Duodenal mucosa (tissue), 2 donors: ENCODE results near the gene SSBP3.
"Not testable (repeated sequence)": the region's sequence is repeated elsewhere in the genome, so short reads cannot be mapped to it uniquely, and the experiment has no call there.

Experiments
- H3K27ac ChIP-seq: one replicate; pipeline ENCODE4 v1.7.0; 2013; ENCODE audit warnings: low read depth, low read length
- H3K27me3 ChIP-seq, 2 donors: one replicate each; pipeline ENCODE4 v1.7.0; 2013; ENCODE audit warnings: low read length in 2 of 2, control low read depth in 1 of 2; ENCODE audit not compliant: insufficient read depth in 2 of 2, control insufficient read depth in 1 of 2
- H3K36me3 ChIP-seq, 2 donors: one replicate each; pipeline ENCODE4 v1.7.0; 2013; ENCODE audit warnings: low read length in 2 of 2, control low read depth in 1 of 2; ENCODE audit not compliant: insufficient read depth in 2 of 2, control insufficient read depth in 1 of 2
- H3K4me1 ChIP-seq, 2 donors: one replicate each; pipeline ENCODE4 v1.7.0; 2013; ENCODE audit warnings: low read length in 2 of 2, control low read depth in 1 of 2; ENCODE audit not compliant: insufficient read depth in 2 of 2, control insufficient read depth in 1 of 2
- H3K4me3 ChIP-seq, 2 donors: one replicate each; pipeline ENCODE4 v1.7.0; 2013; ENCODE audit warnings: low read length in 2 of 2, low read depth in 1 of 2
- H3K9ac ChIP-seq, 2 donors: one replicate each; pipeline ENCODE4 v1.7.0; 2013; ENCODE audit warnings: low read length in 2 of 2, low read depth in 1 of 2
- H3K9me3 ChIP-seq, 2 donors: one replicate each; pipeline ENCODE4 v1.7.0; 2013; ENCODE audit warnings: low read length in 2 of 2, control low read depth in 1 of 2; ENCODE audit not compliant: control insufficient read depth in 1 of 2

SSBP3 gene

GRCh38 chr1:54406339-54407153, at the start of gene SSBP3:
Gene SSBP3, minus strand, starts transcription at chr1:54406394.
- Histone ChIP-seq H3K27me3 (no peaks in the 10 kb centered on the region), H3K4me3 (peak within 1 kb of the TSS; percentile 88 to 93), H3K9ac (peak within 1 kb of the TSS; percentile 71 to 76), H3K4me1 (peaks cover 61 to 64% of the 10 kb centered on the region in 2 donors), H3K27ac (peak within 1 kb of the TSS; percentile 92), H3K36me3 (peaks cover 7 to 14% of the 10 kb centered on the region in 2 donors), H3K9me3 (no peaks in the 10 kb centered on the region)

DNA sequence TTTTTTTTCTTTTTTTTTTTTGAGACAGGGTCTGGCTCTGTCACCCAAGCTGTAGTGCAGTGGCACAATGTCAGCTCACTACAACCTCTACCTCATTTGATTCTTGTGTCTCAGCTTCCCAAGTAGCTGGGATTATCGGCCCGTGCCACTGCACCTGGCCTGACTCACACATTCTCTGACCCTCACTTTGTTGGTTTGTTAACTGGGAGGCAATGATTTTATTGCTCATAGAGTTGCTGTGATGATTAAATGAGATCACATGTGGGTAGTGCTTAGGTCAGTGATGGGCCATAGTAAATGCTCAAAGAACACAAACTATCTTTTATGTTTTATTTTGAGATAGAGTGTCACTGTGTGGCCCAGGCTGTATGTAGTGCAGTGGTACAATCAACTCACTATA, 47.3 kb upstream of the SSBP3 start:
- H3K36me3 ChIP-seq, result no peaks in the 10 kb centered on the region
- no peaks in the 10 kb centered on the region for H3K4me1 ChIP-seq
- no peak overlapping the region for H3K9ac ChIP-seq
- no peak overlapping the region for H3K27ac ChIP-seq
- H3K9me3 ChIP-seq, result no peaks in the 10 kb centered on the region
- no peaks in the 10 kb centered on the region for H3K27me3 ChIP-seq
- H3K4me3 ChIP-seq, result no peak overlapping the region

- H3K27ac ChIP-seq, result no peak overlapping the region
- H3K36me3 ChIP-seq, result no peaks in the 10 kb centered on the region
- H3K27me3 ChIP-seq, result no peaks in the 10 kb centered on the region
- H3K4me3 ChIP-seq, result no peak overlapping the region
- no peak overlapping the region for H3K9ac ChIP-seq
- H3K4me1 ChIP-seq, result no peaks in the 10 kb centered on the region
- H3K9me3 ChIP-seq, result no peaks in the 10 kb centered on the region
Measured at GRCh38 chr1:54453022-54453421, 46.8 kb upstream of the SSBP3 start.

- H3K9ac ChIP-seq, H3K4me3 ChIP-seq, H3K27me3 ChIP-seq, H3K27ac ChIP-seq, H3K9me3 ChIP-seq, H3K4me1 ChIP-seq, H3K36me3 ChIP-seq: not testable (repeated sequence)
Measured at GRCh38 chr1:54449431-54449830, 43.2 kb upstream of the SSBP3 start.

DNA sequence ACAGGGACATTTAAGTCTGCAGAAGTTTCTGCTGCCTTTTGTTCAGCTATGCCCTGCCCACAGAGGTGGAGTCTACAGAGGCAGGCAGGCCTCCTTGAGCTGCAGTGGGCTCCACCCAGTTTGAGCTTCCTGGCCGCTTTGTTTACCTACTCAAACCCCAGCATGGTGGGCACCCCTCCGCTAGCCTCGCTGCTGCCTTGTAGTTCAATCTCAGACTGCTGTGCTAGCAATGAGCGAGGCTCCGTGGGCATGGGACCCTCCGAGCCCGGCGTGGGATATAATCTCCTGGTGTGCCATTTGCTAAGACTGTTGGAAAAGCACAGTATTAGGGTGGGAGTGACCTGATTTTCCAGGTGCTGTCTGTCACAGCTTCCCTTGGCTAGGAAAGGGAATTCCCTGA, 42.6 kb upstream of the SSBP3 start:
- H3K36me3 ChIP-seq, H3K9me3 ChIP-seq, H3K27ac ChIP-seq, H3K4me1 ChIP-seq, H3K4me3 ChIP-seq, H3K9ac ChIP-seq, H3K27me3 ChIP-seq: not testable (repeated sequence)

- H3K9ac ChIP-seq, result not testable (repeated sequence)
Measured at GRCh38 chr1:54447081-54447480, 40.9 kb upstream of the SSBP3 start.

DNA sequence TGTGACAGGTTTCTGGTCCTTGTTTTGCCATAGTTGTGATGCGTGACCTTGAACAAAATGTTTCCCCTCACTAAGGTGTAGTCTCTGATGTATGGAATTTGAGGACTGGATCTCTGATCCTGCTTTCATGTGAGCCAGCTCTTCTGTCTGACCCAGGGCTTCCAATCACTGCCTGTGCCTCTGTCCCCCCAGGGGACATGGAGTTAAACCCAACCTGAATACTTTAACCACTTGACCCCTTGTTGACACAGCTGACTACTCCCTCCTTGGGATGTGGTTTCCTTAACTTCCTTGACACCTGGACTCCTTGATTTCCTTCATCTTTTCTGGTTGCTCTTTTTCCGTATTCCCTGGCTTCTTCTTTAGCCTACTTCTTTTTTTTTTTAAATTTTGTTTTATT, 36.0 kb upstream of the SSBP3 start:
- Histone ChIP-seq H3K27me3 (no peaks in the 10 kb centered on the region), H3K4me3 (no peak overlapping the region), H3K36me3 (no peaks in the 10 kb centered on the region), H3K9me3 (no peaks in the 10 kb centered on the region), H3K4me1 (no peaks in the 10 kb centered on the region), H3K9ac (no peak overlapping the region), H3K27ac (no peak overlapping the region)

More at GRCh38 chr1:54447081-54447480, 40.9 kb upstream of the SSBP3 start:
- not testable (repeated sequence) for H3K36me3 ChIP-seq, H3K27ac ChIP-seq, H3K9me3 ChIP-seq, H3K4me3 ChIP-seq, H3K27me3 ChIP-seq, H3K4me1 ChIP-seq

DNA sequence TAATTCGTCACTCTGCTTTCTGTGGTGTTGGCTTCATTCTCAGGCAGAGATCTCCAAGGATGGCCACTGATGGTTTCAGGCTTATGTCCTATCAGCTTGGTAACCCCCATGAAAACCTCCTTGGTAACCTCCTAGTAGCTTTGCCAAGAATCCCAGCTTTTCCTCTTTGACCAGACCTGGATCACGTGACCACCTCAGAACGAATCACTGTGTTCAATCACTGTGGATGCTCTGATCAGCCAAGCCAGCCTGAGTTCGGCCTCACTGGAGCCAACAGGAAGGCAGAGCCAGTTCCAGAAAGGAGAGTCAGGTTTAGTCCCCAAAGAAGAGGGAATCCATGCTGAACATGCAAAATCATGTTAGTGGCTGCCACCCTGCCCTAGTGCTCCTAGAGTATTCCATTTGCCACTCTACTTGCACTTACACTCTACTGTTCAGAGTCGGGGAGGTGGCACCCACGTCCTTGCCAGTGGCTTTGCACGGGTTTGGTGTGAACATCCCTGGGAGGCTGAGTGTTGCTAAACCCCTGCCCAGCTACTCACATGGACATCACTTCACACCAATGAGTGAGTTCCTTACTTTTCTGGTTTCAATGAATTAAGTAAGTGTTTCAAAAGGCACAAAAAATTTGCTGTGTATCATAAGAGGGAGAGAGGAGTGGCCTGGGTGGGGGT, 33.5 kb upstream of the SSBP3 start:
- no peaks in the 10 kb centered on the region for H3K4me1 ChIP-seq
- no peak overlapping the region for H3K9ac ChIP-seq
- no peaks in the 10 kb centered on the region for H3K36me3 ChIP-seq
- H3K27ac ChIP-seq, result no peak overlapping the region
- H3K4me3 ChIP-seq, result no peak overlapping the region
- H3K27me3 ChIP-seq, result no peaks in the 10 kb centered on the region
- no peaks in the 10 kb centered on the region for H3K9me3 ChIP-seq

DNA sequence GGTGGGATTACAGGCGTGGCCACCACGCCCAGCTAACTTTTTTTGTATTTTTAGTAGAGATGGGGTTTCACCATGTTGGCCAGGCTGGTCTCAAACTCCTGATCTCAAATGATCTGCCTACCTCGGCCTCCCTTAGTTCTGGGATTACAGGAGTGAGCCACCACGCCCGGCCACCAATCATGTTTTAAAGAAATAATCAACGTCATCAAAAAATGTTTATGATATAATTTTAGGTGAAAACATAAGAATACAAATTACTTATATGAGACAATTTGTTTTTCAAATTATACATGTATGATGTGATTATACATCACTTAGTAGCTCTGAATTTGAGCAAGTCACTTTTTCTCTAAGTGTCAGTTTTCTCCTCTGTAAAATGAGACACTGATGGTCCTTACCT, 31.6 kb upstream of the SSBP3 start:
- Histone ChIP-seq H3K9ac (no peak overlapping the region), H3K4me1 (no peaks in the 10 kb centered on the region), H3K9me3 (no peaks in the 10 kb centered on the region), H3K4me3 (no peak overlapping the region), H3K27me3 (no peaks in the 10 kb centered on the region), H3K27ac (no peak overlapping the region), H3K36me3 (no peaks in the 10 kb centered on the region)

DNA sequence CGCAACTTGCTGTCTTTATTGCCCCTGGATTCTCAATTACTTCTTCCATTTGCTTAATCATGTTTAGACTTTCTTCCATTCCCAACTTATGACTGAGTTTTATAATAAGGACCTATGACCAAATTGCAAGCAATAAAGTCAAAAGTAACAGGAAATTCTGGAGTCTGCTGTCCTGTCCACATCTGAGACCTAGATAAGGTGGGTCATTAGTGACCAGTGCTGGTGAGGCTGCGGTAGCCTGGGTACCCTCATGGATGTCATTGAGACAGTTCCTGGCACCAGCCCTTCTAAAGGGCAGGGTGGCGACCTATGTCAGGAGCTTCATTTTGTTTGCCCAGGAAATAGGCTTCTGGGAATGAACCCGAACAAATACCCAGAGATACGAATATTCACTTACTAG, 30.6 kb upstream of the SSBP3 start:
- no peak overlapping the region for H3K9ac ChIP-seq
- no peaks in the 10 kb centered on the region for H3K27me3 ChIP-seq
- no peak overlapping the region for H3K4me3 ChIP-seq
- no peak overlapping the region for H3K27ac ChIP-seq
- H3K4me1 ChIP-seq, result no peaks in the 10 kb centered on the region
- H3K36me3 ChIP-seq, result no peaks in the 10 kb centered on the region
- no peaks in the 10 kb centered on the region for H3K9me3 ChIP-seq
